Stimulated activated CD4-positive, alpha-beta T cell treated with anti-CD3 and anti-CD28 coated beads, Interleukin-12 subunit alpha, Interleukin-12 subunit beta, amount 100 ng/mL, for 48 hours (primary cell): ENCODE data around the gene GPC6.

ENCODE experiments used
- DNase-seq, 3 donors: peaks; one replicate each; pipeline ENCODE4 v3.0.0-alpha.2; 2020; ENCODE audit warnings: low read depth in 2 of 3, low spot score in 1 of 3

The GPC6 gene

DNA sequence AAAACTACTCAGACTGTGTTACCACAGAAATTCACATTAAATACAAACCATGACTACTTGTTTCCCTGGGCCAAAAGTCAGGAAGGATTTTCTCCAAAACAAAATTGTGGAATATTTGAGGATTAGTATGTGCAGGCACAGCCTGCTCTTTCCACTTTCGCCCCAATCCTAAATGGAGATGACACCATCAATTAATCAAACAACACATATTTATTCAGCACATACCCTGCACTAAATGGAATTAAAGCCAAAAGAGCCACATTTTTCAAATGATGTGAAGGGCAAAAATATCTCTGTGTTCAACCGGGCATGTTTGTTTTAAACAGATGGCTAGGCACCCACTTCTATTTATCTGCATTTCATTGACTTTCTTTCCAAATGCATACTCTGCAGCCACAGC, 729.8 kb downstream of the GPC6 start:
- no peak for DNase-seq

DNA sequence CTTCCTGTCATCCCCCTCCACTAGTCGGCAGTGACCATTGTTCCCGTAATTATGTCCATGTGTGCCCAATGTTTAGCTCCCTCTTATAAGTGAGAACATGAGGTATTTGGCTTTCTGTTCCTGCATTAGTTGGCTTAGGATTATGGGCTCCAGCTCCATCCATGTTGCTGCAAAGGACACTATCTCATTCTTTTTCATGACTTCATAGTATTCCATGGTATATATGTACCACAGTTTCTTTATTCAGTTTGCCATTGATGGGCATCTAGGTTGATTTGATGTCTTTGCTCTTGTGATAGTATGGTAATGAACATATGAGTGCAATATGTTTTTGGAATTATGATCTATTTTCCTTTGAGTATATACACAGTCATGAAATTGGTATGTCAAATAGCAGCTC, 730.8 kb downstream of the GPC6 start:
- no peak for DNase-seq

DNA sequence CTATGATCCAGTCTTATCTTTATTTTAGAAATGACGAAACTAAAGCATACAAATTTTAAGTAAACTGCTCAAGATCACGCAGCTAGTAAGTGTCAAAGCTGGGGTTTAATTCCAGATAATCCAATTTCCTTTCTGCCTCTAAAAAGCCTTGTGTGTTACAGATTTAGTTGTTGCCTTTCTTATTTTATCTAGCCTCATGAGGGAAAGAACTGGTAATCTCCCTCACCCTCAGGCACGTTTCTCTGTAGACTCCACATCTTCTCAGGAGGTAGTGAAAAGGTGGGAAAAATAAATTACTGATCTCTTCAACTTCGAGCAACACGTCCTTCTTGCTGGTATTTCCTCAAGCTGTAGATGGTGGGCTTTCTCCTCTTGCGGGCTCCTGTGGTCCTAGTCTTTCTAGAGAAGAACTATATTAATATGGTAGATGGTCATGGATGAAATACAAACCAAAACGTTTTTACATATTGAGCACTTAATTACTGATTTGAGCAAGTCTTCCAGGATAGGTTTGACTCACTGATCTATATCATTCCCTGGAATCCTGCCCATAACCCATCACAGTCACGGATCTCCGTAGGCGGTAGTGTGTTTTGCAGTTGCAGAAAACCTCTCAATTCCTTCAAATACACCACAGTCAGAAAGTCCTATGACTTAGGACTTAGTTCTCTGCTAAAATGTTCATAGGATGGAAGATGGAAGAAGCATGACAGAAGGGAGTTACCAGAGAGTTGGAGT, 733.4 kb downstream of the GPC6 start:
- DNase-seq, result no peak

DNA sequence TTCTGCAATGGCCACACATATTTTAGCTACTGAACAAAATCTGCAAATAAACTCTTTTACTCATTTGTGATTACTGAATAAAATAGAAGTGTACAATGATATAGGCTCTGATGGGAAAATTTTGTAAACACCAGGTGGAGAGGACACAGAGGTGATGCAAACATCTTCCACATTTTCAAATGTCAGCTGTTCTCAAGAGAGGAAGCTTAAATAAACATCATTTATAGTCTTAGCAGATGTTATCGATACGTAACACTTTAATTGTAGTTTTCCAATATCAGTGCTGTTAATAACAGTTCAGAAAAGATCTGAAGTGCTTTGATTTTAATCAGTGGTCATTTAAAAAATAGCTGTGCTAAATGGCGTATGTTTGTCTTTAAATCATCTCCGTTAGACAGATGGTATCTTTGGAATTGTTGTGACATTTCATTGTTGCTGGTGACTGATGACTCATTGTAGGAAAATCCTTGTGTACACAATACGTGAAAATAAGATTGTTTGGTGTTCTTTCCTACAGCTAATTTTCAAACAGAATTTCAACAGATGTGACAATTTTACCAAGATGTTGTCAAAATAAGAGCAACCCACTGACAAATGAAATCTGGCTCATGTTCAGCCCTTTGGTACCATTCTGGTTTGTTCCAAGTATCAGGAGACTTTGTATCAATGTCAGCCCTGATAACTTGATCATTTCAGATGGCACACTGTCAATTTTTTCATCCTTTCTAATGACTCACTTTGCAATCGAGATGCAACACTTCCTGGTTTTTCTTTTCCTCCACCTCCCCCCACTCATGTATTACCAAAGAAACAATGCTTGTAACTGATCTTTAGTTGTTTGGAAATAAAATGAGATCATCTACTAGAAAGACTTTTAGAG, 736.9 kb downstream of the GPC6 start:
- no peak for DNase-seq

DNA sequence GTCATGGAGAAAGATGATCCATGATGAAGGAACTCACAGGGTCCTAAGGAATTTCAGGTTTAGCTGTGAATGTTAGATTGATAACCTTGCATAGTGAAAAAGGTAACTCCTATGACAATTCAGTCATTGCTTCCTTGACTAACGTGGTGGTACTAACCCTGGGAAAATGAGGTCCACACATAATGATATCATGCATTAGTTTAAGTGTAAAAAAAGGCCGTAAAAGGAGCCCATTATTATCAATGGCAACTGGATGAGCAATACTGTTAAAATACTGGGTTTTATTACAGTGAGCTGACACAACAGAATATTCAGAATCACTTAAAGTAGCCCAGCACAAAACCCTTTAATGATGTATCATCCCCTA, 737.5 kb downstream of the GPC6 start:
- DNase-seq, result no peak

DNA sequence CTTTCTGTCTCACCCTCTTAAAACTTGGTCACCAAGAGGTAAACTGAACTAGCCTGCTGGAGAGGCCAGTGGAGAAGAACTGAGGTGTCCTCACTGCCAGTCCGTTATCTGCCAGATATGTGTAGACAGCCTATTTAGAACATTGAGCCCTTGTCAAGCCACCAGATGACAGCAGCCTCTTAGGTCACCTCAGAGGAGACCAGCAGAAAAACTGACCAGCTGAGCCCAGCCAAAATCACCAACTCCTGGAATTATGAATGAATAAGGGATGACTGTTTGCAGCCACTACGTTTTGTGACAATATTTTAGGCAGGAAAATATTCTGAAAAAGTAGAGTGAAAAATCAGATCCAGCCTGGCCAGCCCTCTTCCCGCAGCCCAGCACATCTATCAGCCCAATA, 739.0 kb downstream of the GPC6 start:
- DNase-seq, result no peak

DNA sequence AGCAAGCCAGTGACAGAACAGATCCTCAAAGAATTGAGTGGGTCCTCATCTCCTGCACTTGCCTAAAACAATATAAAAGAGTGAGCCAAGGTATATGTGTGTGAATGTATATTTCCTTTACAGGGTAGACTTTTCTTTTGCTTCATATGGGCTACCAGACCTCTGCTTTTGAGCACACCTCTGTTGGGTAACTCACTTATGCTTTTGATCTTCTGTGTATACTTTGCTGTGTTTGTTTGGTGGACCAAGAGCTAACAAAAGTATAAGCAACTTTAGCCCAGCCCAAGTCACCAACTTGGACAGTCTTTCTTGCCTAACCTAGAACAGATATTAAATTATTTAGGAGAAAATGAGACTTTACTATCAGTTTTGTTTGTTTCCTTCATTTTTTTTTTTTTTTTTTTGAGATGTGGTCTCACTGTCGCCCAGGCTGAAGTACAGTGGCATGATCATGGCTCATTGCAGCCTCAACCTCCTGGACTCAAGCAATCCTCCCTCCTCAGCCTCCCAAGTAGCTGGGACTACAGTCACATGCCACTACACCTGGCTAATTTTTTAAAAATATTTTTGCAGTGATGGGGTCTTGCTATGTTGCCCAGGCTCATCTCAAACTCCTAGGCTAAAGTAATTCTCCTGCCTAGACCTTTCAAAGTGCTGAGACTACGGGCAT, 739.8 kb downstream of the GPC6 start:
- DNase-seq, result no peak

DNA sequence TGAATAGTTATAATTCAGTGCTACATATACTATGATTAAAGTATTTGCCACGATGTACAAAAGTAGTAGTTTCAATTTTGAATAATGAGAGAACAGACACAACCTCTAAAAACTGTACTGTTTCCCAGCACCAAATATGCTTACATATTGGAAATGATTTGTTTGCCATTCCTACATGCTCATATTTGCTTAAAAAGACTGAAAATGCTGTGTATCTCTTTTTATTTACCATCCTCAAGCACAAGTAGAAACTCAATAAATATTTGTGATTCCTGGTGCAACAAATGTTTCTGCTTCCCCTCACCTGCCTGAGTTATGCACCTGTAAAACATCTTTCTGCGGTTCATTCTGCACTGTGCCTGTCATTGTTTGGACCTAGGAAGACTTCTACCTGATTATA, 740.7 kb downstream of the GPC6 start:
- no peak for DNase-seq

DNA sequence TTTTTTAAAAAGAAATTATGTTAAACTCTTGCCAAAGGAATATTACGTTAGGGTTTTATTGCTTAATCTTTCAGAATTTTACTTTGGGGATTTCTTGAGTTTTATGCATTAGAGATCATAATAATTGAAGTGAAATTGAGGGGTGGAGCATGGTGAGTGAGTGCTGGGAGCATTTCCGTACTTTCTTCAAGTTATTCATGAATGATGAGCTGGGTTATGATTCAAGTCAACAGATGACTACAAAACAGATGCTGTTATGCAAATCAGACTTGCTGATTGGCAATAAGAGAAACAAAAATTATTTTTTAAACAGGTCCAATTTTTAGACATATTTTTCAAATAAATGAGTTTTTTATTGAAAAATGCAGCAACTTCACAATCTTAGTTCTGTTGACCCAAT, 748.6 kb downstream of the GPC6 start:
- no peak for DNase-seq

DNA sequence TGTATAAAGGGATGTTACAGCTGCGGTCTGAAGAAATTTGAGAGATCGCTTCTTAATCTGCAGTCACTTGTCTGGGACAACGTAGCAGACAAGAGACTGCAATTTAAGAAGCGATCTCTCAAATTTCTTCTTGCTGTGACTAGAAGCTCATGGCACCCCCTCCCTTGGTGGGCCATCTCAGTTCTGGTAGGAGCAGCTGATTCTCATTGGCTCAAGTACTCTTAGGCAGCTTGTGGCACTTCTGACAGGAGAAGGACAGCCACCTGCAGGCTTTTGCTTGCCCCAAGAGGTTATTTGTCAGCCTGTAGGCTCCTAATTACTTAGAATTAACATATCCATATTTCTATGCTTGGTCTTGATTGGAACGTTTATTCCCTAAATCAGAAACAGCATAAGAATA, 749.9 kb downstream of the GPC6 start:
- DNase-seq, result no peak

DNA sequence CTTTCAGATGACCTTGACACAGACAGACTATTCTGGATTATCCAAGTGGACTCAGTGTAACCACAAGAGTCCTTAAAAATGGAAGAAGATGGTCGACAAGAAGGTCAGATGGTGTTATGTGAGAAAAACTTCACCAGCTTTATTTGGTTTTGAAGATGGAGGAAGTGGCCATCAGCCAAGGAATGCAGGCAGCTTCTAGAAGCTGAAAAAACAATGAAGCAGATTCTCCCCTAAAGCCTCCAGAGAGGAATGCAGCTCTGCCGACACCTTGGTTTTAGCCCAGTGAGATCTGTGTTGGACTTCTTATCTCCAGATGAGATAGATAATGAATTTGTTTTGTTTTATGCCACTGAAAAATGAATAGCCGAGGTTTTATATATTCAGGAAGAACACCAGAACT, 751.4 kb downstream of the GPC6 start:
- no peak for DNase-seq

DNA sequence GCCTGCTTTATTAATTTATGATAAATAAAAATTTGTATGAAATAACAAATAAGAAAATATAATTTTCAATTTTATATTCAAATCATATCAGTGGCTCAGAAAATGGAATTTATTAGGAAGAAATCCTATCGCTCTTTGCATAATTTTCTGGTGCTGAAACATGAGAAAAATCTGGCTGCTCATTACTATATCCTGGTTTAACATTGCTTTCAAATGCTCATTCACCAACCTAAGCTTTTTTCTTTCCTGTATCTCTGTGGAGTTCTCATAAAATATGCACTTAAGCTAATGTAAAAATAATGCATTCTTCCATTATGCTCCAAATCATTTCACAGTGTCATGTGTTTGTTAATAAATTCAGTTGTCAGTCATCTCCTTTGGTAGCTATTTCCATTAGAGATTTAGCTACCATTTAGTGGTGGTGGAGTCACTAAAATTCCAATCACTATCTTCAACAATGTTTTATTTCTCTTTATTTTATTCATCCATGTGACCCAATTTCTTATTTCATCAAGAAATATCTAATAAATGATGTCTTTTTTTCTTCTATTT, 754.9 kb downstream of the GPC6 start:
- DNase-seq, result no peak

DNA sequence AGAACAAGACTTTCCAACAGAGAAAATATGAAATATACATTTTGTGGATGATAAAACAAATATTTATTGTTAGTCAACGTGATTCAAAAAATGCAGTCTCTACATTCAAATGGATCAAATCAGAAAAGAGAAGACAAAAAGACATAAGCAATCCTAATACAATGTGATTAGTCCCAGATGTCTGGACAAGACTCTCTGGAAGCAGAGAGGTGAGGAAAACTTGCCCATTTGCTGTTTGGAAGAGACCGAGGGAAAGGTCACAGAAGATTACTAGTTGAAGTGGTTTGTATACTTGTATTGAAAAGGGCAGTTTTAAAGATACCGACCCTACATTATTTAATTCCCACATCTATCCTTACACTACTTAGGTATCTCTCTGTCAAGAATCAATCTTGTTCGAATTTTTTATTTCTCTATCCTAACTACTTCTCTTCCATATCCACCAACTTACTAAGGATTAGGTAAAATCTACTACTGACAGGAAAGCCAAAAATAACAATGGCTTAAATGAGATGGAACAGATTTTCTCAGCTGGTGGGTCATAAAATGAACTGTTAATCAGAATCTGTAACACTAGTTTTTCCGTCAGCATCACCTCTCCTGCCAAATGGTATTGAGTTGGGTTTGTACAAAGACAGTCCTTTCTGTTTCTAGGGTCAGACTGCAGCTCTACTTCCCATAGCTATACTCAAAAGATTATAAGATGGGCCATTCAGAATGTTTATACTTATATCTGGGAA, 755.7 kb downstream of the GPC6 start:
- DNase-seq, result no peak

DNA sequence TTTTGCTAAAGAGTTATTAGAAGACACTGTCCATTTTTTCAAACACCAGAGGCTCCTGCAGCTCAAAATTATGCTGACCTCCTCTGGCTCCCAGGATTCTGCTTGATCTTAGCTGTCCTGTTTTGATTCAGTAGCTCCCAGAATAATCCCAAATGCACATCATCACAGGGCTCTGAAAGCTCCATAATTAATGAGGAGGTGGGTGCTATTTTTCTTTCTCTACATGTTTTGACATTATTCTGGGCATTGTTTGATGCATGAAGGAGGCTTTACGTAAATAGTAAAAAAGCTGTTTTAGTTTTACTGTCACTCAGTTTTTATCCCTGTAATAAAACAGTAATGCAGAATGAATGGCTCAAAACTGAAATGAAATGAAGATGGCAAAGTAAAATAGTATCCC, 757.4 kb downstream of the GPC6 start:
- no peak for DNase-seq

DNA sequence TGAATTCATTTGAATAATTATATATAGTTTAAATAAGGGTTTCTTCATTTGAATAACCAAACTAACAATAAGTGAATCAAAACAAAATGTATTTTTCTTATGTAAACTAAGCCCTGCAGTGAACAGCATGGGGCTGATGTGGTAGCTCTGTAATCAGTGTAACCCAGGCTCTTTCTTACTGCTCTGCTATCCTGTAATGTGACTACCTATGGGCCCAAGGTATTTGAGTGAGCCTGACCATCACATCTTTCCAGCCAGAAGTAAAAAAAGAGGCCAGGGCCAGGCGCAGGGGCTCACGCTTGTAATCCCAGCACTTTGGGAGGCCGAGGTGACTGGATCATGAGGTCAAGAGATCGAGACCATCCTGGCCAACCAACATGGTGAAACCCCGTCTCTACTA, 758.3 kb downstream of the GPC6 start:
- DNase-seq, result no peak

DNA sequence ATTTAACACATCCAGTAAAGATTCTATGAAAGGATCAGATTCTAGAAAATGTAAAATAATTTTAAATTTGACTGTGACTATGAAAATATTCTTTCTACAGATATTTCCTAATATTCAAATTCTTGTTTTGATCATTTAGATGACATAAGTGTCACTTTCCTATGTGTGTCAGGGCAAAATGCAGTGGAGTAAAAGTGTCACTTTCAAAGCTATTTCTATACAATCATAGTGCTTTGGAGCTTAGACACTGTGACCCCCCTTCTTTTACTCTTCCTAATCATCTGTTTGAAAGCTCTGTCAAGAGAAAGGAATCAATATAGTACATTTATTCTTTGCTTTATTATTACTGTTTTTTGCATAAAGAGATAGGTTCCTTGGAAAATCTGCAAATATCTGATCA, 760.9 kb downstream of the GPC6 start:
- no peak for DNase-seq

DNA sequence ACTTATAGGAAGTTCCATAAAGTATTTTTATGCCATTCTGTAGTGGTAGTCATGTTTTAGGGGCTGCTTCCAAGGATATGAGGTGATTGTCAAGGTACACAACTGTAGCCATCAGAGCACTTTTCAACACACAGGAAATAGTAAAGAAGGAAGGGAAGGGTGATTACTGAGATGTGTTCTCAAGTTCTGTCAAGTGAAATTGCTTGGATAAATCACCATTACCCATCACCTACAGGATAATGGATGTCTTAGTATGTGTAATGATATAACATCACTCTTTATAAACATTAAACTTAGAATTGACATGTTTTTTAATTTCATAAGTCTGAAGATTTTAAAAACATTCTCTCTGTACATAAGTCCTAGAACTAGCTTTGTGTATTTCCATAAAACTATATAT, 765.0 kb downstream of the GPC6 start:
- DNase-seq, result no peak

DNA sequence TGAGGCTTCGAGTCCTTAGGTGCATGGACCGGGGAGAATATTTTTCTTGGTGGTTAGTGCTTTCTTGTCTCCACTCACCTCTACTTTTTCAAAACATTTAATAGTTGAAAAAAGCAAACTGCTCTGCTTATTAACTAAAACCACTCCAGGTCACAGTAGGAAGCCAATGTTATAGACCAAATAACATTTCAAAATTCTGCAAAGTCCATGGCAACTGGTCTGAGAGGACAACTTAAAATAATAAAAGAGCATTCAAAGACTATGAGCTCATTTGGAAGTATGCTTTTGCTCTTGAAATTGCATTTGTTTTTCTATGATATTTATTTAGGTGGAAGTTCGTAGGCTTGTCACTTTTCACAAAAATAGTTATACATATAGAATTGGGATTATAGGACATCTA, 769.9 kb downstream of the GPC6 start:
- no peak for DNase-seq

DNA sequence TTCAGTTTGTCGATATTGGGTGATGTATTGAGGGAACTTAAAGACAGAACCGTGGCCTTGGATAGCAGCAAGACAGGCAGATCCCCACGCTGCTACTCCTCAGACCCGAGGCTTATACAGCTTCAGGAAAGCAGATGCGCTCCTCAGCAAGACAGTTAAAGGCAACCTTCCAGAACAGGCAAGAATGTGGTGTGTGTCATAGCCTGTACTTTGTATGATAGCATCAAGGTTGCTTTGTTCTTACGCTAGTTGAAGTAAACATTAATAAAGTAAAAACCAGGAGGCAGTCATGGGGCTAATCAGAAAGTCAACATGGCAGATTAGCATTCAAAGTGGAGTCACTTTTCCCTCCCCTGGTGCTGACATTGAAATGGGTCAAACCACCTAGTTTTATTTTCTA, 779.7 kb downstream of the GPC6 start:
- no peak for DNase-seq

DNA sequence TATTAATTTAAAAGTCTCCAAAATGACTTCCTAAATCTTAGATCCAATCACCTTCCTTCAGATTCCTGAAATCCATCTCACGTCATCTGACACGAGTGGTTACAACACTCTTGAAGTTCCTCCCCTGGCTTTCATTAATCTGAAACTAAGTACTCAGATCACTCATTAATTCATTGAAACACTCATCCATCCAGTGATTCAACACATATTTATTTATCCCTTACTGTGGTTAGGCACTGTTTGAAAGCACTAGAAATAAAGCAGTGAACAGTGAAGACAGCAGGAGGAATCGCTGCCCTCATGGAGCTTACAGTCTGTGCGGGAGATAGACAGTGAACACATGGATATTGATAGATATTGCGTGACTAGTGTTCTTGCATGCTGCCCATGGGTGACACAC, 780.5 kb downstream of the GPC6 start:
- DNase-seq, result no peak

DNA sequence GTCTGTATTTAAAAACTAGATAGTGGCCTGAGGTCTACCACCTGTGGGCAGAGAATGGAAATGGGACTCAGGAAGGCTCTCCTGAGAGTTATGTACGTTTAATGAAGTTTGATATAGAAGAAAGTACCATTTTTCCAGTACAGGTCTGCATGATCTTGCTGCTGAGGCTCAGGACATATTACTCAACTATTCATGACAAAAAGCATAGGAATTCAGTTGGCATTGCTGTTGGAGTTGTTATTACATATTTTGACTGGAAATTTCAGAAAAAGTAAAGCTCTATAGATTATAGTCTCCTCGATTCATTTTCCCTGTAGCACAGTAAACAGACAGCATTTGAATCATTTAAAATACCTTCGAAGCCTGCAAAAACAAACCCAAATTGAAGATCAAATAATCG, 783.1 kb downstream of the GPC6 start:
- DNase-seq, result no peak
